ENCODE data around the gene MKRN2. TPM values are rescaled to one million over a fixed set of nuclear protein-coding genes. Genes with fewer than 3 reads are reported as not detected.

MKRN2 gene
- polyA plus RNA-seq, 2 of the 4 experiments (the other 2 are of a cell fraction), result 19.0 to 34.3 TPM

DNA sequence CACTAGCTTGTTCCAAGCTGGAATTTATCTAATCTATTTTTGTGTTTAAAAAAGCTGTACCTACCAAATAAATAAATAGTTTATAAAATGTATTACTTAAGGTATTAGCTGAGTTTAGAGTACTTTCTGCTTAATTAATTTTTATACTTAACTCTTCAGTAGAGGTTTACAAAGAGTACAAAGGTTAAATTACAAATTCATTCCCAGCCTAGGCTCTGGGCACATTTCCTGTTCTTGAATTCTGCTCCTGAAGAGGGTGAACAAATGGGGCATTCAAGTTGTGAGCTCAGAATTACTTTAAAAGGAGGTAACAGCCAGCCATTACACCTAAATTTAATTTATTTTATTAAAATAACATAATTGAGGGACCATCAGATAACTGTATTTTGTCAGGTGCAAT lies 26.4 kb downstream of the MKRN2 start (continued):
- TF ChIP-seq, protein P1, sequence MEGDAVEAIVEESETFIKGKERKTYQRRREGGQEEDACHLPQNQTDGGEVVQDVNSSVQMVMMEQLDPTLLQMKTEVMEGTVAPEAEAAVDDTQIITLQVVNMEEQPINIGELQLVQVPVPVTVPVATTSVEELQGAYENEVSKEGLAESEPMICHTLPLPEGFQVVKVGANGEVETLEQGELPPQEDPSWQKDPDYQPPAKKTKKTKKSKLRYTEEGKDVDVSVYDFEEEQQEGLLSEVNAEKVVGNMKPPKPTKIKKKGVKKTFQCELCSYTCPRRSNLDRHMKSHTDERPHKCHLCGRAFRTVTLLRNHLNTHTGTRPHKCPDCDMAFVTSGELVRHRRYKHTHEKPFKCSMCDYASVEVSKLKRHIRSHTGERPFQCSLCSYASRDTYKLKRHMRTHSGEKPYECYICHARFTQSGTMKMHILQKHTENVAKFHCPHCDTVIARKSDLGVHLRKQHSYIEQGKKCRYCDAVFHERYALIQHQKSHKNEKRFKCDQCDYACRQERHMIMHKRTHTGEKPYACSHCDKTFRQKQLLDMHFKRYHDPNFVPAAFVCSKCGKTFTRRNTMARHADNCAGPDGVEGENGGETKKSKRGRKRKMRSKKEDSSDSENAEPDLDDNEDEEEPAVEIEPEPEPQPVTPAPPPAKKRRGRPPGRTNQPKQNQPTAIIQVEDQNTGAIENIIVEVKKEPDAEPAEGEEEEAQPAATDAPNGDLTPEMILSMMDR (IDR thresholded peaks at IDR 0.05), result no peak
- TF ChIP-seq HDAC2 (IDR thresholded peaks at IDR 0.05) (no peak), SREBF2 (IDR thresholded peaks at IDR 0.05) (no peak), HES2 (IDR thresholded peaks at IDR 0.05) (no peak), HMGXB4 (CRISPR knock-in tag; IDR thresholded peaks at IDR 0.05; ENCODE audit: borderline replicate concordance) (no peak), MAX (IDR thresholded peaks at IDR 0.05) (no peak)

DNA sequence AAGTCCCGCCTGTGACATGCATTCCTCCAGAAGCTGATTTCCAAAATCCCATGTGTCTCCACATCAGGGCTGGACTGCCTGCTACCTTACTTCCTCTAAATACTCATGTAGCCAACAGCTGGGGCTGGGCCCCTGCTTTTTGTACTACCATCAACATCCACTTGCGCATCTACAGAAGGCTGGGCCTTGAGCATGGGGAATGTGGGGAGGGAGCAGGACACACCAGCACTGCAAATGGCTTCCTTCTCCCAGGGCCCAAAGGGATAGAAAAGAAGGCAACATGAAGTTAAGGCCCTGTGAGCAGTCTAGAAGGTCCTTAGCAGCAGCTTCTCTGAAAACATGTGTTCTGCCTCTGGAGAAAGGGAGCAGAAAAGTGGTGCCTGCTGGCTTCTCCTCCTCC lies 27.2 kb downstream of the MKRN2 start:
- H3K4me1 ChIP-seq, result peaks cover 8% of the 10 kb centered on the region; the same call in 1 of the 3 replicates
- no peak overlapping the region for H3K4me3 ChIP-seq
- 96% methylated on average over 2 of the region's 2 CpGs for WGBS (ENCODE audit: missing lambda C conversion rate)
- ATAC-seq, result no peak
- POLR2A ChIA-PET, result no interaction called here
- no peaks in the 10 kb centered on the region for H3K9me3 ChIP-seq
- TF ChIP-seq, protein P2, sequence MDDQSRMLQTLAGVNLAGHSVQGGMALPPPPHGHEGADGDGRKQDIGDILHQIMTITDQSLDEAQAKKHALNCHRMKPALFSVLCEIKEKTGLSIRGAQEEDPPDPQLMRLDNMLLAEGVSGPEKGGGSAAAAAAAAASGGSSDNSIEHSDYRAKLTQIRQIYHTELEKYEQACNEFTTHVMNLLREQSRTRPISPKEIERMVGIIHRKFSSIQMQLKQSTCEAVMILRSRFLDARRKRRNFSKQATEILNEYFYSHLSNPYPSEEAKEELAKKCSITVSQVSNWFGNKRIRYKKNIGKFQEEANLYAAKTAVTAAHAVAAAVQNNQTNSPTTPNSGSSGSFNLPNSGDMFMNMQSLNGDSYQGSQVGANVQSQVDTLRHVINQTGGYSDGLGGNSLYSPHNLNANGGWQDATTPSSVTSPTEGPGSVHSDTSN (IDR thresholded peaks at IDR 0.05), result no peak
- TF ChIP-seq NPAS2 (CRISPR knock-in tag; IDR thresholded peaks at IDR 0.05; ENCODE audit: borderline replicate concordance), result no peak
- TF ChIP-seq HDAC2 (IDR thresholded peaks at IDR 0.05), result no peak
- no peak for TF ChIP-seq CEBPB (IDR thresholded peaks at IDR 0.05)
- no peak for TF ChIP-seq NFE2L2 (conservative IDR thresholded peaks at IDR 0.05; ENCODE audit: low read length)
- TF ChIP-seq HOXA7 (CRISPR knock-in tag; IDR thresholded peaks at IDR 0.05), result no peak
- TF ChIP-seq ZNF302 (CRISPR knock-in tag; IDR thresholded peaks at IDR 0.05), result no peak
- TF ChIP-seq, protein P1 (IDR thresholded peaks at IDR 0.05), result no peak
- TF ChIP-seq MAZ (IDR thresholded peaks at IDR 0.05; ENCODE audit: borderline replicate concordance, low read depth, low read length), result no peak
- no peak for TF ChIP-seq BHLHE40 (IDR thresholded peaks at IDR 0.05; ENCODE audit: low read depth, low read length)
- no peak for TF ChIP-seq CHD4 (IDR thresholded peaks at IDR 0.05; ENCODE audit: borderline replicate concordance)
- no peak for TF ChIP-seq POLR2A (IDR thresholded peaks at IDR 0.05; ENCODE audit: low read length)
- TF ChIP-seq TFCP2L1 (CRISPR knock-in tag; IDR thresholded peaks at IDR 0.05), result no peak
- no peak for TF ChIP-seq NR3C1 (IDR thresholded peaks at IDR 0.05)
- no peak for FAIRE-seq
- no peak overlapping the region for H3K4me2 ChIP-seq
- H3K27ac ChIP-seq, result no peak overlapping the region
- DNase-seq (ENCODE audit: low read depth in 1 of 2, low spot score in 1 of 2), result no peak
- CTCF ChIA-PET, result interaction anchor here (1.2 to 2.4 kb wide), 5 partner anchors 8 to 21 kb away, joined by 3 to 8 read pairs (median 6); no protein-coding TSS in a partner anchor

- Histone ChIP-seq H3K4me1 (0 out of 3 replicates have a peak, but pooled peaks cover 4% of the 10 kb centered on the region), H3K9me3 (no peaks in the 10 kb centered on the region), H3K4me2 (no peak overlapping the region), H3K27ac (no peak overlapping the region), H3K4me3 (no peak overlapping the region)
- no peak for ATAC-seq
- no peak for FAIRE-seq
- ChIA-PET CTCF (interaction anchor here (1.0 to 2.4 kb wide), 6 partner anchors 9 to 22 kb away, joined by 3 to 8 read pairs (median 6); no protein-coding TSS in a partner anchor), POLR2A (no interaction called here)
- no peak for DNase-seq (ENCODE audit: low read depth in 1 of 2, low spot score in 1 of 2)
- 88% methylated on average over 3 of the region's 3 CpGs for WGBS (ENCODE audit: missing lambda C conversion rate)
- TF ChIP-seq RAD21 (conservative IDR thresholded peaks at IDR 0.05 in 1 of 2, IDR thresholded peaks at IDR 0.05 in 1 of 2) (no peak), ZNF302 (CRISPR knock-in tag; IDR thresholded peaks at IDR 0.05) (no peak), HOXA7 (CRISPR knock-in tag; IDR thresholded peaks at IDR 0.05) (no peak), MYC (IDR thresholded peaks at IDR 0.05; ENCODE audit: borderline replicate concordance, low read length) (no peak), CBX2 (IDR thresholded peaks at IDR 0.05; ENCODE audit: borderline replicate concordance, low read depth) (no peak), TFCP2L1 (CRISPR knock-in tag; IDR thresholded peaks at IDR 0.05) (no peak), RNF2 (IDR thresholded peaks at IDR 0.05; ENCODE audit: borderline replicate concordance, low read depth) (no peak), HMGXB4 (CRISPR knock-in tag; IDR thresholded peaks at IDR 0.05; ENCODE audit: borderline replicate concordance) (no peak), RFX5 (IDR thresholded peaks at IDR 0.05) (no peak)
- TF ChIP-seq, protein P3, sequence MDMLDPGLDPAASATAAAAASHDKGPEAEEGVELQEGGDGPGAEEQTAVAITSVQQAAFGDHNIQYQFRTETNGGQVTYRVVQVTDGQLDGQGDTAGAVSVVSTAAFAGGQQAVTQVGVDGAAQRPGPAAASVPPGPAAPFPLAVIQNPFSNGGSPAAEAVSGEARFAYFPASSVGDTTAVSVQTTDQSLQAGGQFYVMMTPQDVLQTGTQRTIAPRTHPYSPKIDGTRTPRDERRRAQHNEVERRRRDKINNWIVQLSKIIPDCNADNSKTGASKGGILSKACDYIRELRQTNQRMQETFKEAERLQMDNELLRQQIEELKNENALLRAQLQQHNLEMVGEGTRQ (IDR thresholded peaks at IDR 0.05), result no peak
Measured at GRCh38 chr3:12585181-12585580, 28.3 kb downstream of the MKRN2 start.

Data from A549 (cell line).